Ramos (cell line): ENCODE results near the gene NR2F2.

Experiments used
- in situ Hi-C: fragments of 300-500 bp; cut with MboI; formaldehyde crosslinking; loops from one replicate; pipeline ENCODE4 v1.14.3; 2022; ENCODE audit warnings: low sequenced_read_pairs; ENCODE audit not compliant: unreplicated experiment

NR2F2 gene

GRCh38 chr15:96350934-96351724, 20.6 kb downstream of the NR2F2 start:
- in situ Hi-C loops = no loop called here

- in situ Hi-C loops = no loop called here
Measured at GRCh38 chr15:96351761-96352603, 21.5 kb downstream of the NR2F2 start.

GRCh38 chr15:96352604-96353405, 22.3 kb downstream of the NR2F2 start:
- in situ Hi-C loops = no loop called here

GRCh38 chr15:96353416-96353929, 23.0 kb downstream of the NR2F2 start:
- in situ Hi-C loops = no loop called here

GRCh38 chr15:96353930-96354730, 23.6 kb downstream of the NR2F2 start:
- in situ Hi-C loops = no loop called here

GRCh38 chr15:96354731-96355567, 24.4 kb downstream of the NR2F2 start:
- in situ Hi-C loops = no loop called here

GRCh38 chr15:96355568-96356187, 25.2 kb downstream of the NR2F2 start:
- in situ Hi-C loops = no loop called here

- in situ Hi-C loops = no loop called here
Measured at GRCh38 chr15:96356494-96357455, 26.3 kb downstream of the NR2F2 start.

GRCh38 chr15:96358001-96358801, 27.7 kb downstream of the NR2F2 start:
- in situ Hi-C loops = no loop called here

- in situ Hi-C loops = no loop called here
Measured at GRCh38 chr15:96358821-96359615, 28.5 kb downstream of the NR2F2 start.

- in situ Hi-C loops = no loop called here
Measured at GRCh38 chr15:96359616-96360521, 29.4 kb downstream of the NR2F2 start.

GRCh38 chr15:96360581-96361308, 30.2 kb downstream of the NR2F2 start:
- in situ Hi-C loops = no loop called here

GRCh38 chr15:96361309-96362010, 31.0 kb downstream of the NR2F2 start:
- in situ Hi-C loops = no loop called here
